ENCODE measurements around the gene WFS1. TPM values are rescaled to one million over a fixed set of nuclear protein-coding genes. Genes with fewer than 3 reads are reported as not detected.

The WFS1 gene
- total RNA-seq, 1 donor from 2014 or later = 104 TPM

DNA sequence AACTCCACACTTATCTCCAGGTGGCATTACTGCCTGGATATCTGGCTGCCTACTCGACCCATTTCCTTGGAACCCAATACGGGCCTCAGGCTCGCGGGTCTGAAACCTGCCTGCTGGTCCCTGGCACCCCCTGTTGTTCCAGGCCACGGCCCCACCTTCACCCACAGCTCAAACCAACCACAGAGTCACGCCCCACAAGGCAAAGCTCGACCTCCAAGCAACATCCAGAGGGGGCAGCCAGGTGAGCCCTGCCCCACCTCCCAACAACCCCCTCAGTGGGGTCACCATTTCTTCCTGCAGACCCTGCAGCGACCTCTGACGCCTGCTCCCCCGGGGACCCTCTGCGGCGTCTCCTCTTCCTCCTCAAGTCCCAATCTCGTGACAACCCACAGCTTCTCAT is 76.2 kb downstream of the WFS1 start:
- Histone ChIP-seq H3K27ac (replicated peaks) (no peak overlapping the region), H3K36me3 (no peaks in the 10 kb centered on the region), H3K4me3 (no peak overlapping the region), H3K4me1 (peaks cover 10% of the 10 kb centered on the region), H3K9me3 (replicated peaks) (no peaks in the 10 kb centered on the region), H3K27me3 (ENCODE audit: low read depth) (peaks cover 56% of the 10 kb centered on the region)
- TF ChIP-seq, protein P1, sequence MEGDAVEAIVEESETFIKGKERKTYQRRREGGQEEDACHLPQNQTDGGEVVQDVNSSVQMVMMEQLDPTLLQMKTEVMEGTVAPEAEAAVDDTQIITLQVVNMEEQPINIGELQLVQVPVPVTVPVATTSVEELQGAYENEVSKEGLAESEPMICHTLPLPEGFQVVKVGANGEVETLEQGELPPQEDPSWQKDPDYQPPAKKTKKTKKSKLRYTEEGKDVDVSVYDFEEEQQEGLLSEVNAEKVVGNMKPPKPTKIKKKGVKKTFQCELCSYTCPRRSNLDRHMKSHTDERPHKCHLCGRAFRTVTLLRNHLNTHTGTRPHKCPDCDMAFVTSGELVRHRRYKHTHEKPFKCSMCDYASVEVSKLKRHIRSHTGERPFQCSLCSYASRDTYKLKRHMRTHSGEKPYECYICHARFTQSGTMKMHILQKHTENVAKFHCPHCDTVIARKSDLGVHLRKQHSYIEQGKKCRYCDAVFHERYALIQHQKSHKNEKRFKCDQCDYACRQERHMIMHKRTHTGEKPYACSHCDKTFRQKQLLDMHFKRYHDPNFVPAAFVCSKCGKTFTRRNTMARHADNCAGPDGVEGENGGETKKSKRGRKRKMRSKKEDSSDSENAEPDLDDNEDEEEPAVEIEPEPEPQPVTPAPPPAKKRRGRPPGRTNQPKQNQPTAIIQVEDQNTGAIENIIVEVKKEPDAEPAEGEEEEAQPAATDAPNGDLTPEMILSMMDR (IDR thresholded peaks at IDR 0.05; ENCODE audit: borderline replicate concordance) = no peak
- peak; percentile 3 for DNase-seq
- intact Hi-C loops (cut with micrococcal nuclease) = no loop called here

DNA sequence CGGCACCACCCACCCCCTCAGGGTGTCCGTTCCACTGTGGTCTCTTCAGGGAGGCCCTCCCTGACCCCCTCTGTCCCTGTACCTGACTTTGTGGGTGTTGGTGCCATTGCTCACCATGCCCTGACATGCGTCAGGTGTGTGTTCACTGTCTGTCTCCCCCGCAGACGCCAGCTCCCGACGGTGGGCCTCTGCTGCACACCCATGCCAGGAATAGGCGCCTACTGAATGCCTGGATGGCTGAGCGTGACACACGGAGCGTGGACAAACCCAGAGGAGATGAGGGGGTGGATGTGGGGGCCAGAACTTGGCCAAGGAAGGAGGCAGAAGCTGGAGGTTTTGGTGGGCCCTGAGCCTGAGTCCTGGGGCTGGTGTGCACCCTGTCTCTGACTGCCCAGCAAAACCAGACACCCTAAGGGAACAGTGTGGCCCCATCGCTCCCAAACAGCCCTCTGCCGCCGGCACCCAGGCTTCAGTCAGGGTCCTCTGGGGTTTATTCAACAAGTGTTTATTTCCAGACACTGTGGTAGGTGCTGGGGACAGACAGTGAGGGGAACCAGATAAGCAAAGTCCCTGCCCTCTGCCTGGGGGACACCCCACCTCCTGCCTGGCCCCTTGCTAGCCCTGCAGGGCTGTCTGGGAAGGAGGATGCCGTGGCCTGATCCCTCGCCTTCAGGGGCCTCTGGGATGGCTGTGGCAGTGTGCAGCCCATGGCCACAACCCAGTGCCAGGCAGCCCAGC is 76.9 kb downstream of the WFS1 start:
- DNase-seq = no peak
- Histone ChIP-seq H3K4me1 (peaks cover 10% of the 10 kb centered on the region), H3K27me3 (ENCODE audit: low read depth) (peaks cover 61% of the 10 kb centered on the region), H3K27ac (replicated peaks) (no peak overlapping the region), H3K4me3 (no peak overlapping the region), H3K9me3 (replicated peaks) (no peaks in the 10 kb centered on the region), H3K36me3 (no peaks in the 10 kb centered on the region)
- intact Hi-C loops (cut with micrococcal nuclease) = no loop called here
- TF ChIP-seq, protein P1 (IDR thresholded peaks at IDR 0.05; ENCODE audit: borderline replicate concordance) = no peak

DNA sequence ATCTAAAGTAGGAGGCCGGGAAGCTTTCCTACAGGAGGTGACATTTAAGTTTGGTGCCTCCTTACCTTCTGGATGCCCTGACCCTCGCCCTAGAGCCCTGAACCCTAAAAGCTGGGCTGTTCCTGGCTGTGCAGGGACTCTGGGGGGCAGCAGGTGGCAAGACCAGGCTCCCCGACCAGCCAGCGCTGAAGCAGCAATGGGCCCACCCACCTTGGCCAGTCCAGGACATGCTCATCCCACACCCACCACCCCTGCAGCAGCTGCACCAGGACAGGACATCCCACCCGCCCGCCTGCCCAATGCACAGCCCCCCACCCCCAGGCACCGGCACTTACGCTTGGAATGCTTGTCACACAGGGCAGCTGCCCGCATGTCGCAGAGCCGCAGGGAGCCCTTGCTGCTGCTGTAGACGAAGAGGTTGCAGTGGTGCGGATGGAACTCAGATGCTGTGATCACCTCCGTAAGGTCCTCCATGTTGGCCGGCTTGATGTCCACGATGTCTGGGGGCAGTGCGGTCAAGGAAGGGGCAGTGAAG is 77.9 kb downstream of the WFS1 start:
- Histone ChIP-seq H3K4me3 (no peak overlapping the region), H3K36me3 (no peaks in the 10 kb centered on the region), H3K4me1 (peaks cover 4% of the 10 kb centered on the region), H3K27me3 (ENCODE audit: low read depth) (peaks cover 68% of the 10 kb centered on the region), H3K27ac (replicated peaks) (no peak overlapping the region), H3K9me3 (replicated peaks) (no peaks in the 10 kb centered on the region)
- intact Hi-C loops (cut with micrococcal nuclease) = no loop called here
- TF ChIP-seq, protein P1 (IDR thresholded peaks at IDR 0.05; ENCODE audit: borderline replicate concordance) = no peak
- no peak for DNase-seq

DNA sequence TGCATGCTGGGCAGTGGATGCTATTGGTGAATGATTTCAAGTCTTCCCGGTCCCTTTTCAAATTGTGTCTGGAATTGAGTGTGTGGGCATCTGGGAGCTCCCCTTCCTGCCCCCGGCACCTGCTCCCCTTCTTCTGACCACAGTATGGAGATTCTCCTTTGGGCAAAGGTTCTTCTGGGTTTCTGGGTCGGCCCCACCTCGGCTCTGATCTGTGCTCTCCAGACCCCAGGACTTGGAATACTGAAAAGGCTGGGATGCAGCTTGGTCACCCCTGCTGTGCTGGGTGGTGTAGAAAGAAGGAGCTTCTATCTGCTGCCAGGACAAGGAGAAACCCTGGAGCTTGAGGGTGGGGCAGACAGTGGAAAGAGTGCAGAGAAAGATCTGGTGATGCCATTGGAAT is 78.8 kb downstream of the WFS1 start:
- Histone ChIP-seq H3K9me3 (replicated peaks) (no peaks in the 10 kb centered on the region), H3K27ac (replicated peaks) (no peak overlapping the region), H3K36me3 (no peaks in the 10 kb centered on the region), H3K4me3 (no peak overlapping the region), H3K27me3 (ENCODE audit: low read depth) (peaks cover 71% of the 10 kb centered on the region), H3K4me1 (no peaks in the 10 kb centered on the region)
- TF ChIP-seq, protein P1 (IDR thresholded peaks at IDR 0.05; ENCODE audit: borderline replicate concordance) = no peak
- intact Hi-C loops (cut with micrococcal nuclease) = no loop called here
- no peak for DNase-seq

DNA sequence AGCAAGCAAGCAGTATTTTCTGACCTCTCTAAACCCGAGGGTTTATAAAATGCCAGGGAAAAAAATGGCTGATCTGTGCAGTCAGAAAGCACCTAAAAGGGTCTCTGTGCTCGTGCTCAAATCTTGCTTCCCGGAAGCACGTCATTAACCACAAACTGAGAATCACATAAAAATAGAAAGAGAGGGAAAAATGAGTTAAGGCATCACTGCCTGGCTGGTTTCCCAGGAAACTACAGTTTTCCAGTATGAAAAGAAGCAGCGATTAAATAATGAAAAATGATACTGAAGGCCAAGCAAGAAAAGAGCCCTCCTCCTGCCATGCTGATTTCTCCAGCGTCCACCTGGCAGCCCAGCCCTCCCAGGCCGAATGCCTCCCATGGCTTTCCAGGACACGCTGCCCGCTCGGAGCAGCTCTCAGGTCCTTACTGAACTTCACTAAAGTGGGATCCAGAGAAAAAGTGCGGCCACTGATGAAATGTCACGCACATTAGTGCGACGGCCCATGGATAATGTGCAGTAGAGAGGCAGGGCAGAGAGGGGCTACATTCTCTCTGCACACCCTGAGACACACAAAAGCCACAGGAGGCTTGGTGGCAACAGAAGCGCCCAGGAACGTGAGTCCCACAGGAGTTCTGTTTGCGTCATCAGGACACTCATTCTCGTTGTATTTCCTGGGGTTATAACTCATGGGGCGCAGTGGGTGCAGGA is 80.4 kb downstream of the WFS1 start:
- Histone ChIP-seq H3K9me3 (replicated peaks) (no peaks in the 10 kb centered on the region), H3K4me1 (no peaks in the 10 kb centered on the region), H3K36me3 (no peaks in the 10 kb centered on the region), H3K27ac (replicated peaks) (no peak overlapping the region), H3K4me3 (no peak overlapping the region), H3K27me3 (ENCODE audit: low read depth) (peaks cover 71% of the 10 kb centered on the region)
- no peak for DNase-seq
- intact Hi-C loops (cut with micrococcal nuclease) = no loop called here
- TF ChIP-seq, protein P1 (IDR thresholded peaks at IDR 0.05; ENCODE audit: borderline replicate concordance) = no peak
